HG03025 (cell line): ENCODE results near the gene FNDC3B.

Source experiments
- ATAC-seq: cut with Tn5 transposase; IDR thresholded peaks from one replicate; pipeline ENCODE4 v1.9.1; 2021; ENCODE audit warnings: mild to moderate bottlenecking, moderate library complexity; ENCODE audit not compliant: unreplicated experiment, low FRiP score

The FNDC3B gene

GRCh38 chr3:172111163-172111562 lies 71.8 kb downstream of the FNDC3B start:
- ATAC-seq = no peak

- ATAC-seq = no peak
These were observed 72.8 kb downstream of the FNDC3B start for GRCh38 chr3:172112078-172112733.

- ATAC-seq = no peak
These were observed 73.3 kb downstream of the FNDC3B start for GRCh38 chr3:172112734-172113120.

- ATAC-seq = no peak
These were observed 74.3 kb downstream of the FNDC3B start for GRCh38 chr3:172113710-172114109.

GRCh38 chr3:172115059-172115458 lies 75.7 kb downstream of the FNDC3B start:
- ATAC-seq = no peak

GRCh38 chr3:172115787-172116186 lies 76.4 kb downstream of the FNDC3B start:
- ATAC-seq = no peak

GRCh38 chr3:172118019-172118418 lies 78.6 kb downstream of the FNDC3B start:
- no peak for ATAC-seq

GRCh38 chr3:172119266-172119969 lies 80.0 kb downstream of the FNDC3B start:
- ATAC-seq = no peak

GRCh38 chr3:172120912-172121311 lies 81.5 kb downstream of the FNDC3B start:
- no peak for ATAC-seq

- no peak for ATAC-seq
These were observed 82.6 kb downstream of the FNDC3B start for GRCh38 chr3:172121981-172122380.

GRCh38 chr3:172124271-172124670 lies 84.9 kb downstream of the FNDC3B start:
- ATAC-seq = no peak

GRCh38 chr3:172125053-172125452 lies 85.7 kb downstream of the FNDC3B start:
- no peak for ATAC-seq

GRCh38 chr3:172125963-172126457 lies 86.6 kb downstream of the FNDC3B start:
- no peak for ATAC-seq

GRCh38 chr3:172126741-172127140 lies 87.4 kb downstream of the FNDC3B start:
- no peak for ATAC-seq

- no peak for ATAC-seq
These were observed 87.8 kb downstream of the FNDC3B start for GRCh38 chr3:172127141-172127540.

- no peak for ATAC-seq
These were observed 88.7 kb downstream of the FNDC3B start for GRCh38 chr3:172127929-172128580.

- ATAC-seq = no peak
These were observed 89.5 kb downstream of the FNDC3B start for GRCh38 chr3:172128858-172129257.

- ATAC-seq = no peak
These were observed 90.1 kb downstream of the FNDC3B start for GRCh38 chr3:172129498-172129849.

- no peak for ATAC-seq
These were observed 90.7 kb downstream of the FNDC3B start for GRCh38 chr3:172129850-172130716.

- ATAC-seq = no peak
These were observed 91.3 kb downstream of the FNDC3B start for GRCh38 chr3:172130717-172131050.

GRCh38 chr3:172131746-172132145 lies 92.4 kb downstream of the FNDC3B start:
- ATAC-seq = no peak
